SK-N-SH (cell line): ENCODE data around the gene SPRED2. TPM values are rescaled to one million over a fixed set of nuclear protein-coding genes. Genes with fewer than 3 reads are reported as not detected.

Source experiments
- CTCF ChIA-PET: fragments of 300-600, 350-600 bp; formaldehyde crosslinking; extraction: SDS; loops from one replicate; lab custom pipeline; 2021; lab: Yijun Ruan, JAX
- POLR2A ChIA-PET: fragments of 350-600 bp; sonication (Branson Sonifier 250); formaldehyde crosslinking; extraction: SDS; loops from one replicate; lab custom pipeline; 2020; ENCODE audit warnings: antibody characterized with exemption, inconsistent platforms; lab: Yijun Ruan, JAX
- DNase-seq: peaks from one replicate; pipeline ENCODE4 v3.0.0; 2012
- H2AFZ ChIP-seq: fragments of 200-600 bp; sonication (generic); 2 replicates; pipeline ENCODE4 v1.8.1; 2016; ENCODE audit warnings: antibody characterized with exemption, mild to moderate bottlenecking, low read depth
- H3F3A ChIP-seq: fragments of 200-600 bp; sonication (generic); replicated peaks from 2 replicates; pipeline ENCODE3; 2016; ENCODE audit warnings: antibody characterized with exemption, mild to moderate bottlenecking; ENCODE audit not compliant: insufficient read depth
- H3K27ac ChIP-seq, 2 experiments: fragments of 200-500 bp in 1 of 2; fragments of 200-600 bp in 1 of 2; sonication (Bioruptor generic) in 1 of 2; sonication (generic), shearing (Covaris generic) in 1 of 2; 2 replicates each; pipeline versions ENCODE4 v1.5.1 to v1.6.1; 2014 to 2016; ENCODE audit warnings: low read depth in 2 of 2, inconsistent platforms in 1 of 2, low read length in 1 of 2, mild to moderate bottlenecking in 1 of 2, mixed read lengths in 1 of 2
- H3K27me3 ChIP-seq: fragments of 200-600 bp; sonication (generic), shearing (Covaris generic); 2 replicates; pipeline ENCODE4 v1.6.1; 2016; ENCODE audit warnings: mixed run types; ENCODE audit not compliant: insufficient read depth
- H3K36me3 ChIP-seq, 2 experiments: fragments of 200-500 bp in 1 of 2; fragments of 200-600 bp in 1 of 2; sonication (Bioruptor generic) in 1 of 2; sonication (generic) in 1 of 2; replicated peaks in 1 of 2; 2 replicates each; pipeline versions ENCODE3 to v1.5.1; 2014 to 2016; ENCODE audit warnings: low read length in 1 of 2, mild to moderate bottlenecking in 1 of 2; ENCODE audit not compliant: insufficient read depth in 2 of 2, control insufficient read depth in 1 of 2
- H3K4me1 ChIP-seq, 2 experiments: fragments of 200-500 bp in 1 of 2; fragments of 200-600 bp in 1 of 2; sonication (Bioruptor generic) in 1 of 2; sonication (generic), shearing (Covaris generic) in 1 of 2; 2 replicates each; pipeline versions ENCODE4 v1.5.1 to v1.6.1; 2014 to 2016; ENCODE audit warnings: low read depth in 1 of 2, low read length in 1 of 2, mixed run types in 1 of 2; ENCODE audit not compliant: insufficient read depth in 2 of 2, control insufficient read depth in 1 of 2
- H3K4me2 ChIP-seq: fragments of 200-600 bp; sonication (generic), shearing (Covaris generic); 2 replicates; pipeline ENCODE4 v1.6.1; 2017; ENCODE audit warnings: mixed run types
- H3K4me3 ChIP-seq, 2 experiments: fragments of 200-500 bp in 1 of 2; fragments of 200-600 bp in 1 of 2; sonication (Bioruptor generic) in 1 of 2; sonication (generic), shearing (Covaris generic) in 1 of 2; 2 replicates each; pipeline versions ENCODE4 v1.5.1 to v1.8.1; 2014 to 2016; ENCODE audit warnings: low read depth in 2 of 2, inconsistent platforms in 1 of 2, low read length in 1 of 2, mild to moderate bottlenecking in 1 of 2, mixed read lengths in 1 of 2, moderate library complexity in 1 of 2
- H3K79me2 ChIP-seq: fragments of 200-600 bp; sonication (generic); 2 replicates; pipeline ENCODE4 v1.8.1; 2017; ENCODE audit warnings: mild to moderate bottlenecking; ENCODE audit not compliant: insufficient read depth
- H3K9ac ChIP-seq: fragments of 200-600 bp; sonication (generic); 2 replicates; pipeline ENCODE4 v1.6.1; 2017; ENCODE audit warnings: mixed run types
- H3K9me2 ChIP-seq: fragments of 200-600 bp; sonication (generic); 2 replicates; pipeline ENCODE4 v1.6.1; 2017; ENCODE audit warnings: mixed run types
- H3K9me3 ChIP-seq: fragments of 200-600 bp; sonication (generic); 2 replicates; pipeline ENCODE4 v1.6.1; 2017; ENCODE audit warnings: mixed run types, mild to moderate bottlenecking, moderate library complexity
- H4K20me1 ChIP-seq: fragments of 200-600 bp; sonication (generic); 2 replicates; pipeline ENCODE4 v1.6.1; 2017; ENCODE audit warnings: mild to moderate bottlenecking, mixed run types; ENCODE audit not compliant: insufficient read depth
- CHD2 ChIP-seq: fragments of 150-350 bp; IDR thresholded peaks from 2 replicates; pipeline ENCODE4 v1.6.1; 2018; ENCODE audit warnings: low read length; ENCODE audit not compliant: partially characterized antibody
- ELF1 ChIP-seq: IDR thresholded peaks from 2 replicates; pipeline ENCODE4 v1.4.0; 2012
- EP300 ChIP-seq, 2 experiments: IDR thresholded peaks; 2 replicates each; pipeline versions ENCODE4 v1.4.0 to v1.6.1; 2012; ENCODE audit warnings: borderline replicate concordance in 1 of 2, low read depth in 1 of 2, low read length in 1 of 2
- FOSL2 ChIP-seq: IDR thresholded peaks from 2 replicates; pipeline ENCODE4 v1.4.0; 2012; ENCODE audit warnings: low read depth, mild to moderate bottlenecking, moderate library complexity, borderline replicate concordance
- GABPA ChIP-seq: IDR thresholded peaks from 2 replicates; pipeline ENCODE4 v1.4.0; 2012; ENCODE audit warnings: low read depth, mild to moderate bottlenecking
- MEF2A ChIP-seq: IDR thresholded peaks from 2 replicates; pipeline ENCODE4 v1.4.0; 2012; ENCODE audit warnings: low read depth, borderline replicate concordance
- NFIC ChIP-seq: IDR thresholded peaks from 2 replicates; pipeline ENCODE4 v1.4.0; 2012; ENCODE audit warnings: borderline replicate concordance
- POLR2AphosphoS5 ChIP-seq: IDR thresholded peaks from 2 replicates; pipeline ENCODE4 v1.6.1; 2012; ENCODE audit warnings: low read depth, low read length
- TCF12 ChIP-seq: IDR thresholded peaks from 2 replicates; pipeline ENCODE4 v1.4.0; 2012
- TEAD4 ChIP-seq: IDR thresholded peaks from 2 replicates; pipeline ENCODE4 v1.4.0; 2012; ENCODE audit warnings: mild to moderate bottlenecking, borderline replicate concordance; ENCODE audit not compliant: insufficient read depth
- YY1 ChIP-seq: IDR thresholded peaks from 2 replicates; pipeline ENCODE4 v1.4.0; 2012; ENCODE audit warnings: low read depth, mild to moderate bottlenecking
- WGBS: methylation state at CpG from one replicate; pipeline ENCODE4 v1.1.6; 2017; ENCODE audit warnings: low lambda C conversion rate; 5-methylcytosine and 5-hydroxymethylcytosine counted together
- polyA plus RNA-seq, 3 experiments: library from polyadenylated mRNA; depleted of rRNA; stranded (reverse); fragments of >200 nt; gene quantifications; 2 replicates each; pipeline ENCODE4 v1.2.3, GENCODE V29; 2012
- TF ChIP-seq, protein P1 (sequence below): IDR thresholded peaks from 2 replicates; pipeline ENCODE4 v1.6.1; 2012; ENCODE audit warnings: mild to moderate bottlenecking, low read depth, low read length, moderate library complexity
- TF ChIP-seq, protein P2 (sequence below): fragments of 150-350 bp; IDR thresholded peaks from 2 replicates; pipeline ENCODE4 v1.6.1; 2016; ENCODE audit warnings: mild to moderate bottlenecking, low read depth, low read length

Gene SPRED2
- polyA plus RNA-seq, 1 of the 3 experiments (the other 2 are of a cell fraction) = 21.9 TPM

DNA sequence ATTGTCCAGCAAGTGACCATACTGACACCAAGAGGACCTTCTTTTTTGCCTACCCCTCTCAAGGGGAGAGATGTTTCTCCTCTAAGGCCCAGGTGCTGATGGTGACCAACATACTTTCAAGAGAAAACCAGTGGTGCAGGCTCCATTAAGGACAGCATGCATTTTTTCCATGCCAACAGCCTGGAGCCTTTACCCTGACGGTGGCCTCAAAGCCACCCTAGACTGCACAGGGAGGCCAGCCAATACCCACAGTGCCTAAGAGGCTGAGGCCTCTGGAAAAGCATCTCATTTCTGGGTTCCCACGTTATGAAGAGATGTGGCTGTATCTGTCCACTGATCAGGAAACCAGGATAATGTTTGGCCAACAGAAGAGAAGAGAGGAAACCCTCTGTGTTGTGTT is 19.3 kb downstream of the SPRED2 start:
- ChIA-PET CTCF (no interaction called here), POLR2A (no interaction called here)
- peak overlapping the region in 1 of 2 experiments; percentile 1; a peak in 1 of 4 replicates for H3K27ac ChIP-seq
- H3K9ac ChIP-seq = no peak overlapping the region
- no peaks in the 10 kb centered on the region for H3K36me3 ChIP-seq
- no peak overlapping the region for H3K4me2 ChIP-seq
- H3K9me2 ChIP-seq = no peaks in the 10 kb centered on the region
- H3K4me3 ChIP-seq = no peak overlapping the region
- TF ChIP-seq POLR2AphosphoS5 (no peak), MEF2A (no peak), TEAD4 (no peak), NFIC (no peak), EP300 (IDR thresholded peaks at IDR 0.05; ENCODE audit: borderline replicate concordance in 1 of 2, low read depth in 1 of 2, low read length in 1 of 2) (no peak), GABPA (no peak), YY1 (no peak), FOSL2 (no peak), TCF12 (no peak), ELF1 (no peak), CHD2 (no peak)
- TF ChIP-seq, protein P1, sequence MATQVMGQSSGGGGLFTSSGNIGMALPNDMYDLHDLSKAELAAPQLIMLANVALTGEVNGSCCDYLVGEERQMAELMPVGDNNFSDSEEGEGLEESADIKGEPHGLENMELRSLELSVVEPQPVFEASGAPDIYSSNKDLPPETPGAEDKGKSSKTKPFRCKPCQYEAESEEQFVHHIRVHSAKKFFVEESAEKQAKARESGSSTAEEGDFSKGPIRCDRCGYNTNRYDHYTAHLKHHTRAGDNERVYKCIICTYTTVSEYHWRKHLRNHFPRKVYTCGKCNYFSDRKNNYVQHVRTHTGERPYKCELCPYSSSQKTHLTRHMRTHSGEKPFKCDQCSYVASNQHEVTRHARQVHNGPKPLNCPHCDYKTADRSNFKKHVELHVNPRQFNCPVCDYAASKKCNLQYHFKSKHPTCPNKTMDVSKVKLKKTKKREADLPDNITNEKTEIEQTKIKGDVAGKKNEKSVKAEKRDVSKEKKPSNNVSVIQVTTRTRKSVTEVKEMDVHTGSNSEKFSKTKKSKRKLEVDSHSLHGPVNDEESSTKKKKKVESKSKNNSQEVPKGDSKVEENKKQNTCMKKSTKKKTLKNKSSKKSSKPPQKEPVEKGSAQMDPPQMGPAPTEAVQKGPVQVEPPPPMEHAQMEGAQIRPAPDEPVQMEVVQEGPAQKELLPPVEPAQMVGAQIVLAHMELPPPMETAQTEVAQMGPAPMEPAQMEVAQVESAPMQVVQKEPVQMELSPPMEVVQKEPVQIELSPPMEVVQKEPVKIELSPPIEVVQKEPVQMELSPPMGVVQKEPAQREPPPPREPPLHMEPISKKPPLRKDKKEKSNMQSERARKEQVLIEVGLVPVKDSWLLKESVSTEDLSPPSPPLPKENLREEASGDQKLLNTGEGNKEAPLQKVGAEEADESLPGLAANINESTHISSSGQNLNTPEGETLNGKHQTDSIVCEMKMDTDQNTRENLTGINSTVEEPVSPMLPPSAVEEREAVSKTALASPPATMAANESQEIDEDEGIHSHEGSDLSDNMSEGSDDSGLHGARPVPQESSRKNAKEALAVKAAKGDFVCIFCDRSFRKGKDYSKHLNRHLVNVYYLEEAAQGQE = no peak
- TF ChIP-seq, protein P2, sequence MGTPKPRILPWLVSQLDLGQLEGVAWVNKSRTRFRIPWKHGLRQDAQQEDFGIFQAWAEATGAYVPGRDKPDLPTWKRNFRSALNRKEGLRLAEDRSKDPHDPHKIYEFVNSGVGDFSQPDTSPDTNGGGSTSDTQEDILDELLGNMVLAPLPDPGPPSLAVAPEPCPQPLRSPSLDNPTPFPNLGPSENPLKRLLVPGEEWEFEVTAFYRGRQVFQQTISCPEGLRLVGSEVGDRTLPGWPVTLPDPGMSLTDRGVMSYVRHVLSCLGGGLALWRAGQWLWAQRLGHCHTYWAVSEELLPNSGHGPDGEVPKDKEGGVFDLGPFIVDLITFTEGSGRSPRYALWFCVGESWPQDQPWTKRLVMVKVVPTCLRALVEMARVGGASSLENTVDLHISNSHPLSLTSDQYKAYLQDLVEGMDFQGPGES = no peak
- peaks cover 98% of the 10 kb centered on the region for H3K79me2 ChIP-seq
- H3F3A ChIP-seq = peaks cover 4% of the 10 kb centered on the region
- H2AFZ ChIP-seq = no peak overlapping the region
- 78% methylated on average over 2 of the region's 2 CpGs for WGBS
- H3K4me1 ChIP-seq = peaks cover 18 to 34% of the 10 kb centered on the region in 2 experiments; a peak in 3 of 4 replicates
- H3K27me3 ChIP-seq = no peaks in the 10 kb centered on the region
- no peaks in the 10 kb centered on the region for H3K9me3 ChIP-seq
- peaks cover 100% of the 10 kb centered on the region for H4K20me1 ChIP-seq
- no peak for DNase-seq
